Measurements from ENCODE around the gene TTC21B.
A peak's percentile ranks its signal among the peaks of the same experiment; 100 is the strongest.
"Not testable (repeated sequence)": the region's sequence is repeated elsewhere in the genome, so short reads cannot be mapped to it uniquely, and the experiment has no call there.

Gene TTC21B
- total RNA-seq: 50.0 to 92.4 (median 72.2) reads per million in 3 experiments

DNA sequence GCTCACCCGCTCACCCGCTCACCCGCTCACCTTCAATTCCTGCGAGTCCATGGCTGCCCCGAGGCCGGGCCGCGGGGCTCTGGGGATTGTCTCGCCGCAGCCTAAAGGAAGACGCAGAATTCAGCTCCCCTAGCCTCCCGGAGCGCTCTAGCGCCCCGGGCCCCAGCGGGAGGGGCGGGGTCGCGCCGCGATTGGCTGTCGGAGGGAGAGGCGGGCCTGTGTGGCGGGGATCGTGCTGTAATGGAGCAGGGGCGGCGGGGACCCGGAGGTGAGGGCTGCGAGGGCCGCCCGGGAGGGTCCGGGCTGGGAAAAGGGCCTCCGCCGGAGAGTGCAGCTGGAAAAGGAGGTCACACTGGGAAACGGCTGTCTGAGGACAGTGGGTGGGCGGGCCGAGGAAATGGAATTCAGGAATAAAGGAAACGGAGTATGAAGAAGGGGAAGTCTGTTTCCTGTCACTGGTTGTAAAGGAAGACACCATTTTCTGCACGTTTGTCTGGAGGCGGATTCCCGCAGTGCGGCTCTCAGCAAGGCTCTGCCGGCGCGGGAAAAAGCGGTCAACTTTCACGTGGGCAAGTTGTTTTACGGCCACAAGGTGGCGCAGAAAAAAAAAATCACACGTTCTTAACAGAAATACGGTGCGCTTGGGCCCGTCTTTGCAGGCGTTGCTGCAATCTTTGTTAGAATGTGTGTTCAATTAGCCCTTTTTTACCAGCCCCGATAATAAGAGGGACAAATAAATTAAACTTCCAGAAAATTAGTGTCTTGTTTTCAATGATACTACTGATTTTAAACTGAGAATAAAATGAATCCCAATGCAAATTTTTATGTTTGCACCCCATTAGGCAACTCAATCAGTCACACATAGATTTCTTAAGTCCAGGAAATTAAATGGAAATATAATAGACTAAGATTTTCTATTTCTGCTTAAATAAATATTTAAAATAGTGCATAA is at the start of gene TTC21B:
Gene TTC21B (minus strand): TSS at position 122 of the 952 bp plus-strand sequence. CDS start 71 bp downstream, at position 51.
- peak; percentile 93 for DNase-seq

DNA sequence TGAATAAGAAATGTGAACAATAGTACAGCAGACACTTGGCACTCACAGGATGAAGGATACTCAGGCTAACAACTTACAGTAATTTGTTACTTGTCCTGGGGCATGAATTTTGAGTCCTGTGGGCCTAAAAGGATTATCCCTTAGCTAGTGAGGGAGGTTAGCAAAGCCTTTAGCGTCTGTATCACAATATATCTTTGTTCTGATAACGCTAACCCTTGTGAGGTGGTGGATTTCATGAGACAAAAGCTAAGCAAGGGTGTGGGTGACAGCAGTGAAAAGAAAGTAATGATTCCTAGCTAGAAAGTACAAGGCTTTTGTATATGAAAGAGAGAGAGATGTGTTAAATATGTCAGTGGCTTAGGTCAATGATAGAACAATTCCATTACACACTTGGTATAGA is 46.8 kb upstream of the TTC21B start:
- DNase-seq: no peak

DNA sequence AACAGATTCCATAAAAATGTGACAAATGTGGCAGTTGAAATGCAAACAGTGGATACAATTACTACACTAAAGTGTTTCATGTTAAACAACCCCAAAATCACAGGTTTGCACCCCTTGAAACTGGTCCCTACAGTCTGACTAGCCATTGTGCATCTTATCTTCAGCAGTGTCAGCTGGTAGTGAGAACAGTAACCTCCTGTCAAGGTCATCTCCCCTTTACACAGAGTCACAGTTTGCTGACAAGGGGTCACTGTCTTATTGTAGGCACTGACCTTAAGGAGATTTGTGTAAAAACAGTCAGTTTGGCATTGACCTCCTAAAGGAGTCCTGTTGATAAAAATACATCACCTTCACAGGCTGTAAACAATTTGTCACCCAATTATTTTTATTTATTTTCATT is 37.3 kb upstream of the TTC21B start:
- no peak for DNase-seq

DNA sequence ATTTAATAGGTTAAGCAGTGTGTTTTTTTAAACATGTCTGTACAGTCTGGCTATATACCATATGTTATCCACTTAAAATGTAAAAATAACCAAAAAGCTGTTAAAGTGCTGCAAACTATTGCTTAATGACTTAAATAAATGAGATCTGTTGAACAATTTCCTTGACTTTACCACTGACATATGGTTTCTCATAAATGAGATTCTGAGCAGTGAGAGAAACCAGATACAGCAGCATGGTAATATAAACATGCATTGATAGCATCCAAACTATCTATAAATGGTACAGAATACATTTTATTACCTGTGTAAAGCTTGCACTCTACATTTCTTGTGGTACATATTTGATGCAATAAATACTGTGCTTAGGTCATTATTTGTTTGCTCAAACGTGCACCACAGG is 36.3 kb upstream of the TTC21B start:
- DNase-seq: no peak

DNA sequence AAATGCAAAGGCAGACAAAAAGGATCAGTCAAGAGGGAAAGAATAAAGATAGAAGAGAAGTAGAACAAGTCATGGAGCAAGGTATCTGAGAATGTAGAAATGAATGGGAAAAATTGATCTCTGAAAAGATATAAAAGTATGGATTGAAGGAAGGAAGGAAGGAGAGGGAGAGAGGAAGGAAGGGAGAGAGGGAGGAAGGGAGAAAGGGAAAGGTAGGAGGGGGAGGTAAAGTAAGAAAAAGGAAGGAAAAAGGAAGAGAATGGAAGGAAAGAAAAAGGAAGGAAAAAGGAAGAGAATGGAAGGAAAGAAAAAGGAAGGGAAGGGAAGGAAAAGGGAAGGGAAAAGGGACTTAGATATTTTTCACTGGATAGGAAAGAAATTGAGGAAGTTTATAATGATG is 31.5 kb upstream of the TTC21B start:
- DNase-seq: no peak

DNA sequence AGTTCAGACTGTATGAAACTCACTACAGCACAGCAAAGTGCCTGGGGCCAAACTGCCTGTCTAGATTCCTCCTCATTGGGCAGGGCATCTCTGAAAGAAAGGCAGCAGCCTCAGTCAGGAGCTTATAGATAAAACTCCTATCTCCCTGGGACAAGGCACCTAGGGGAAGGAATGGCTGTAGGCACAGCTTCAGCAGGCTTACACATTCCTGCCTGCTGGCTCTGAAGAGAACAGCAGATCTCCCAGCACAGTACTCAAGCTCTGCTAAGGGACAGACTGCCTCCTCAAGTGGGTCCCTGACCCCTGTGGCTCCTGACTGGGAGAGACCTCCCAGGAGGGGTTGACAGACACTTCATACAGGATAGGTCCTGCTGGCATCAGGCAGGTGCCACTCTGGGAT is 18.6 kb upstream of the TTC21B start:
- DNase-seq: not testable (repeated sequence)

DNA sequence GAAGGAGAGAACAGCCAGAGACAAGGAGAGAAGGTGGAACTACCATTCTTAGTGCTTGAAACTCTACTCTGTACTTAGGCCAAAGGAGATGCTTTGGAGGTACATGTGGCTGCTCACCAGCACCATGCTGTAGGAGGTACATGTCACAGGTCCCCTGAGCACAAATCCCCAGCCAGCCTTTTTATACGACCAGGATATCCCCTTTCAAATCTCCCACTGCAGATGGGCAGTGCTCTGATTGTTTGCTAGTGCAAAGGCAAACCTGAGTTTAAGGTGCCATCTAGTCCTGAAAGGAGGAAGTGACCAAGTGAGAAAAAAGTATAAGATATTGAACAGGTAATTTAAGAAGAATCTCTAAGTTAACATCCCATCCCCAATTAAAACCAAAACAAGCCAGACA is 17.1 kb upstream of the TTC21B start:
- DNase-seq: no peak

DNA sequence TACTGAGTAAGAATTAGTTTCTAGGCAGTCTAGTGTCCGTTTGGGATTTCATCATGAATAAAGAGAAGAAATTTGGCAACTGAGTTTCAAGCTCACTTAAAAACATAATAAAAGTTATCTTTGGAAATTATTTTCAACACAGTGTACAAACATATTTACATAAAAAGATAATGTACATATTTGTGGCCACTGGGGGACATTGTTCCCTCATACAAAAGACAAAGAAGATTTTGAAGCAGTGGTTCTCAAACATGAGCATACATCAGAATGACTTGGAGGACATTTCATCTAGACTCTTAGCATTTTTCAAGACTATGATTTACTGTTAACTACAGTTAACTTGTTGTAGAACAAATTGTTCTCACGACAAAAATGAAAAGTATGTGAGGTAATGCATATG is 15.7 kb upstream of the TTC21B start:
- no peak for DNase-seq

DNA sequence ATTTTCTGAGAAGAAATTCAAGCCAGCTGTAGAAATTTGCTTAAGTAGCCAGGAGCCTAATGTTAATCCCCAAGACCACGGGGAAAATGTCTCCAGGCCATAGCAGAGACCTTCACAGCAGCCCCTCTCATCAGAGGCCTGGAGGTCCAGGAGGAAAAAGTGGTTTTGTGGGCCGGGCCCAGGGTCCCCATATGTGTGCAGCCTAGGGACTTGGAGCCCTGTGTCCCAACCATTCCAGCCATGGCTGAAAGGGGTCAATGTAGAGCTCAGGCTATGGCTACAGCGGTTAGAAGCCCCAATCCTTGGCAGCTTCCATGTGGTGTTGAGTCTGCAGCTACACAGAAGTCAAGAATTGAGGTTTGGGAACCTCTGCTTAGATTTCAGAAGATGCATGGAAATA is 14.2 kb upstream of the TTC21B start:
- DNase-seq: no peak

DNA sequence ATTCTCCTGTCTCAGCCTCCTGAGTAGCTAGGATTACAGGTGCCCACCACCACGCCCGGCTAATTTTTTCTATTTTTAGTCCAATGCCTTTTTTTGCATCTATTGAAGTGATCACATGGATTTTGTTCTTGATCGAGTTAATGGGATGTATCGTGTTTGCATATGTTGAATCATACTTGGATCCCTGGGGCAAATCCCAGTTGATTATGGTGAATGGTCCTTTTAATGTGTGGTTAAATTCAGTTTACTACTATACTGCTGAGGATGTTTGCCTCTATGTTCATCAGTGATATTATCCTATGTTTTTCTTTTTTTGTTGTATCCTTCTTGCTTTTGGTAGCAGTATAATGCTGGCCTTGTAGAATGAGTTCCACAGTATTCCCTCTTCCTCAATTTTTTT is 8.2 kb upstream of the TTC21B start:
- no peak for DNase-seq

DNA sequence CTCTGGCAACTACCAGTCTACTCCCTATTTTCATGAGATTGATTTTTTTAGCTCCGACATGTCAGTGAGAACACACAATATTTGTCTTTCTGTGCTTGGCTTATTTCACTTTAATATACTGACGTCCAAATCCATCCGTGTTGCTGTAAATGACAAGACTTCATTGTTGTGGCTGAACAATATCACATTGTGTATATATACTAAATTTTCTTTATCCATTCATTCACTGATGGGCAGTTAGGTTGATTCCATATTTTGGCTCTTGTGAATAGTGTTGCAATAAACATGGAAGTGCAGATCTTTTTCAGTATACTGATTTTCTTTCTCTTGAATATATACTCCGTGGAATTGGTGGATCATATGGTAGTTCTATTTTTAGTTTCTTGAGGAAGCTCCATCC is 5.8 kb upstream of the TTC21B start:
- no peak for DNase-seq

DNA sequence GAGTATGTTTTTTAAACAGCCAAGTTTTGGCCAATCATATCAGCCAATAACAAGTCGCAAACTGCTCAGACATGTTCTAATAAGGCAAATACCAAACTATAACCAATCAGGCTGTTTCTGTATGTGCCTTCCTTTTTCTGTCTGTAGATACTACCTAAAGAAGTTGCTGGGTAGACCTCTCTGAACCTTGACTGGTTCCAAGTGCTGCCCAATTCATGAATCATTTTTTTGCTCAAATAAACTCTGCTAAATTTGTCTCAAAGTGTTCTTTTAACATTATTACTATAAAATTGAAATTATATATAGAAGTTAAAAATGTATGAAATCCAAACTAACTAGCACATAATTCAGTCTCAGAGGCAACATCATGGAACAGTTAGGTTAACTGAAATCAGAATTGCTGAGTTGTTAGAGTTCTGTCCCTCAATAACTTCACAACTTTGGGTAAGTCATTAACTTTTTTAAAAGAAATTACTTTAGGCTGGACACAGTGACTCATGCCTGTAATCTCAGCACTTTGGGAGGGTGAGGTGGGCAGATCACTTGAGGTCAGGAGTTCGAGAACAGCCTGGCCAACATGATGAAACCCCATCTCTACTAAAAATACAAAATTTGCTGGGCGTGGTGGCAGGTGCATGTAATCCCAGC is 4.9 kb upstream of the TTC21B start:
- DNase-seq: no peak

DNA sequence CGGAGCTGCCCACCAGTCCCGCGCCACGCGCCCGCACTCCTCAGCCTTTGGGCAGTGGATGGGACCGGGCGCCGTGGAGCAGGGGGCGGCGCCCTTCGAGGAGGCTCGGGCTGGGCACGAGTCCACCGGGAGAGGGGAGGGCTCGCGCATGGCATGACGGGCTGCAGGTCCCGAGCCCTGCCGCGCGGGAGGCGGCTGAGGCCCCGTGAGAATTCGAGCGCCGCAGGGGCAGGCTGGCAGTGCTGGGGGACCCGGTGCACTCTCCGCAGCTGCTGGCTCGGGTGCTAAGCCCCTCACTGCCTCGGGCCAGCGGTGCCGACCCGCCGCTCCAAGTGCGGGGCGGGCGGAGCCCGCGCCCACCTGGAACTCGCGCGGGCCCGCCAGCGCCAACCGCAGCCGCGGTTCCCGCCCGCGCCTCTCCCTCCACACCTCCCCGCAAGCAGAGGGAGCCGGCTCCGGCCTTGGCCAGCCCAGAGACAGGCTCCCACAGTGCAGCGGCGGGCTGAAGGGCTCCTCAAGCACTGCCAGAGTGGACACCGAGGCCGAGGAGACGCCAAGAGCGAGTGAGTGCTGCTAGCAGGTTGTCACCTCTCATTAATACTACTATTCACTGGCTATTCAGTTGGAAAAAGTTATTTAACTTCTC is 3.6 kb upstream of the TTC21B start:
- DNase-seq: no peak

DNA sequence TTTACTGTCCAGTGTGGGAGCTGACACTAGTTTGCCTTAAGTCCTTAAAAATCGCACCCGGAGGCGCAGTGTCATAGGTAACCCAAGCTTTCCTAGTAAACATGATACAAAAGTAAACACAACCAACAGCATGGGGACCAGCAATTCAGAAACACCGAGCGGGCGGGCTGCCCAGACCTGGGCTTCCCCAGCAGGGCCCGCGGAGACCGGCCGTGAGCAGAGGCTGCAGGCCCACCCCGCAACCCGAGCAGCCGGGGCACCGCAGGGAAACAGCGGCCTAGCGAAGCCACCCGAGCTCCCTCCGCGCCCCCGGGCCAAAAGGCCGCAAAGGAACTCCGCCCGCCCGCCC is 296 bp downstream of the TTC21B start:
- DNase-seq: no peak

DNA sequence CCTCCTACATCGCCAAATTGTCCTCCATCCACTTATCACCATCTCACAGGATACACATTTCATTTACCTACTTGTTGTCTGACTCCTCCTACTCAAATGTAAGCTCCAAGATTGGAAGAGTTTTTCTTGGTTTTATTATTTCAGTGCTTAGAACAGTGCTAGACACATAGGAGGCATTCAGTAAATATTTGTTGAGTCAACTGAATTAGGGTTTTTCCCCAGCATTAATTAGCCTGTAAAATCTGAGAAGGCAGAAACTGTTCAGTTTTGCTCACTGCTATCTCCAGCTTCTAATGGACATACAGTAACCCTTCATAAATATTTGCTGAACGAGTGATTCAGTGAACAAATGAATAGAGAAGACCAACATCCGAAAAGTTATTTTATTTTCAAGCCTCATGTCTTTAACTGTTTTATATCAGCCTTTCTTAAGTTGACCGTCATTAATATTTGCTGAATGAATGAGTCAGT is 800 bp downstream of the TTC21B start:
- DNase-seq: no peak

DNA sequence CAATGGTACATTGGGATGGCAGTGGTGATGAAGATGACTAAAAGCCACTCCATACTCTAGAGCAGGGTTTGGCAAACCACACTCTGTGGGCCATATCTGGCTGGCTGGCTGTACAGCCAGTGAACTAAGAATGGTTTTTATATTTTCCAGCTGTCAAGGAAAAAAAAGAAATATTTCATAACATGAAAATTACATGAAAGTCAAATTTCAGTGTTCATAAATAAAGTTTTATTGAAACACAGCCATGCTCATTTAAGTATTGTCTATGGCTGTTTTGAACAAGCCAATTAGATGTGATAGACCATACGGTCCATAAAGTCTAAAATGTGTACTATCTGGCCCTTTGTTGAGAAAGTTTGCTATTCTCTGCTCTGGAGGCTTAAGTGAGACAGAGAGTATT is 1.5 kb downstream of the TTC21B start:
- DNase-seq: no peak

DNA sequence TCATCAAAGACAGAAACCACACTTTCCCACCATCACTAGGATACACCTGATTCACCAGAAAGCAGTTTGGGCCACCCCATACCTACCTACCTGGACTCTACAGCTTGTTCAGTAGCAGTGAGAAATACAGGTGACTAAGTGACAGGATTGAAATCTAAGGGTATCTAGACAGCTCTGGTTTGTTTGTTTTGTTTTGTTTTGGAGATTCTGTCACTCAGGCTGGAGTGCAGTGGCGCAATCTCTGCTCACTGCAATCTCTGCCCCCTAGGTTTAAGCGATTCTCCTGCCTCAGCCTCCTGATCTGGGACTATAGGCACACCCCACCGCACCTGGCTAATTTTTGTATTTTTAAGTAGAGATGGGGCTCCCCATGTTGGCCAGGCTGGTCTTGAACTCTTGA is 3.1 kb downstream of the TTC21B start:
- no peak for DNase-seq

DNA sequence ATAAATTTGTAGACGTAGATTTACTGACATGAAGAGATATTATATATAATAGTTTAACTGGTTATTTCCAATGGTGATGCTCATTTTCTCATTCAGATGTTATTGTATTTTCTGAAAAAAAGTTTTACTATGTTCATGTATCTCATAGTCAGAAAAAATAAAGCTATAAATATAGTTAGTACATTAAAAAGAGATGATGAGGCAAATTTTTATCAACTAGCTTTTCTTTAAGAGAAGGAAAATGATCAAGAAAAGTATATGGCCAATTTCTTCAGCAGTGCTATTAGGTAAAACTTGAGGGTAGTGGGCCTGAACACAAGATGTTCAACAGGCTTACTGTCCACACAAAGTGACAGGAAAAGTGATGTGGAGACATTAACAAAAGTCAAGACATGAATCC is 11.7 kb downstream of the TTC21B start:
- no peak for DNase-seq

DNA sequence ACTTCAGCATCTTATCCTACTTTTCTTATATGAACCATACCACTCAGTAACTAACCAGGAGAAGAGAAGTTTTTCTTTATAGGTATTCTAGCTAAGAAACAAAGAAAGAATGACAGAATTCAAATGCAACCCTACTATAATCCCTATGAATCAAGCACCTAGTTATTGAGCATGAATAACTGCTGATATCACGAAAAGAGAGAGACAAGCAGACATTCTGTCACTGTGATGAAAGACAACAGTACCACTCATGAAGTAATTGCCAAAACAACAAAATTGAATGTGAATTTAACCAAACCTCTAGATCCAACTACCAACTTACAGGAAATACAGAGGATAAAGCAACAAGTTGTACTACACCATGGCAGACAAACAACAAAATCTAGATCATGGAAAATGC is 15.3 kb downstream of the TTC21B start:
- no peak for DNase-seq

DNA sequence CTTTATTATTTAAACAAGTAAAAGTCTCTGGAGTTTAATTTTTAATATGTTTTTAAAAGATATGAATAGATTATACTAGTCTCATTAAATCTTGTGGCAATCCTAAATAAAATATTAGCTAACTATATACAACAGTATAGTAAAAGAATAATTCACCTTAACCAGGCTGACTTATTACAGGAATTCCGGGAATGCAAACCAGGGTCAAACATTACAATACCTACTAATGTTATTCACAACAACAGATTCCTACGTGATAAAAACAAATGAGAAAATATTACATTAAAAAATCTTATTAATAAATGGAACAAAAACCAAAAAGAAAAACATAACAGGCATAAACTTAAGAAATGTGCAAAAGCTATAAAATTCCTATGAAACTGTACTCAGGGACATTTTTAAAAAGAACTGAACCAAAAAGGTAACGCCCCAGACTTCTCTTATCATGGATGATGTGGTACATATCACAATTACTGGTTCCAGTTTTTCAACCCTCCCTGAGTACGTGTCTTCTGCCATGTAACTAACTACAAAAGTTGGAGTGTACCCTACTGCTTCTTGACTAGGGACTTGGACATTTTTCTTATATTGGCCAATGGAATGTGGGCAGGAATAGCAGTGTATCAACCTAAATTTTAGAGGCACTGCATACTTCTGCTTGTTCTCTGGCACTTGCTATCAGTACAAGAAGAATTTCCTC is 20.2 kb downstream of the TTC21B start:
- no peak for DNase-seq

DNA sequence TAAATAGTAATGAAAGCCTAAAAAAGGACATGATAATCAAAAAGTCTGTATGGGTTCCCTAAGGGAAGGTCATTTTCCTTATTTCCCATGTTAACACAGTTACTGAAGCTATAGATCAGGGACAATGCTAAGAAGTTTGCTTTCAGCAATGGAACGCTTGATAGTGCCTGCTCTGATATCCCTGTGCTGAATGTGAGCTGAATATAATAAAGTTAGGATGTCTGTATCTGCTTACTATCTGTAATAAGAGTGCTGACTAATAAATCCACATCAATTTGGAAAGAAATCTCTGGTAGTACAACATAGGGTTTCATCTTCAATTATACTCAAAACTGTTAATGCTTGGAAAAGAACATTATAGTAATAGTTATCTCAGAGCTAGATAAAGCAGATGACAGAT is 25.8 kb downstream of the TTC21B start:
- DNase-seq: no peak

DNA sequence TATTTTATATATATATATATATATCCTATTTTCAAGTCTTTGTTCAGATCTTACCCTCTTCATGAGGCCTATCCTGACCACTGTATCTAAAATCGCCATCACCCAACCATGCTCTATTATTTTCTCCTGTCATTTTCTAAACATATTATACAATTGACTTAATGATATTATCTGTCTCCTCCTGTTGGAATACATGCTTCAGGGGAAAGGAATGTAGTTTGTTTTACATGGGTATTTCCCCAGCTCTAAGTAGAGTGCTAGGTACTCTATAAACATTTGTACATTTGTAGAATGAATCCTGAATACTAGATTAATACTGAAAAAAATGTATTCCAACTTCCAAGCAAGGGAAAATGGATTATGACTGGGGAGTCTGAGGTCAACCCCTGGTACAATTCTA is 26.2 kb downstream of the TTC21B start:
- no peak for DNase-seq

DNA sequence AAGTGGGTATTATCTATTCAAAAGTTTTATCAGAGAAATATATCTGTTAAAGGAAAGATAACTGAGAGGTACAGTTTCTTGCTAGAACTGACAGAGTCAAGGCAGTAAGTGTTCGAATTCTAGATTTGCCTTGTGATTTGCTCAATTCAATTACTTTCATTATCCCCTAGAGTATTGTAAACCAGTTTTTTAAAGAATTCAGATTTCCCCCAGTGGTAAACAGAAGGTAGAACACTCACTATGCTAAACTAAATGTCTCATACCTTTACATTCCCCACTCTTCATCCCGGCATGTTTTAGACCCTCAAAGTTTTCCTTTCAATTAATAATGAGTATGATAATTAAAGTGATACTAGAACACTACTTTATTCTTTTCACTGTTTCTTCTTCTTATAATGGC is 28.6 kb downstream of the TTC21B start:
- DNase-seq: no peak

All from central memory CD4-positive, alpha-beta T cell (primary cell).